Measurements from ENCODE around the gene ANKRD26. TPM values are rescaled to one million over a fixed set of nuclear protein-coding genes. Genes with fewer than 3 reads are reported as not detected.

ANKRD26 gene
- total RNA-seq, 1 experiment from 2014 or later, result 5.2 TPM

GRCh38 chr10:27038168-27038567 is 62.1 kb downstream of the ANKRD26 start:
- no peak for DNase-seq (ENCODE audit: low read depth)
- in situ Hi-C loops (cut with HindIII; ENCODE audit: low pct_unique_long_range_greater_than_20kb, low sequenced_read_pairs), result no loop called here

- no peak for DNase-seq (ENCODE audit: low read depth)
- in situ Hi-C loops (cut with HindIII; ENCODE audit: low pct_unique_long_range_greater_than_20kb, low sequenced_read_pairs), result no loop called here
Measured at GRCh38 chr10:27035163-27035562, 65.1 kb downstream of the ANKRD26 start.

- in situ Hi-C loops (cut with HindIII; ENCODE audit: low pct_unique_long_range_greater_than_20kb, low sequenced_read_pairs), result no loop called here
Measured at GRCh38 chr10:27030060-27030459, 70.2 kb downstream of the ANKRD26 start.

GRCh38 chr10:27022048-27022447 is 78.2 kb downstream of the ANKRD26 start:
- no peak for DNase-seq (ENCODE audit: low read depth)
- in situ Hi-C loops (cut with HindIII; ENCODE audit: low pct_unique_long_range_greater_than_20kb, low sequenced_read_pairs), result no loop called here

More at GRCh38 chr10:27030060-27030459, 70.2 kb downstream of the ANKRD26 start:
- no peak for DNase-seq (ENCODE audit: low read depth)

GRCh38 chr10:27020243-27020642 is 80.1 kb downstream of the ANKRD26 start:
- in situ Hi-C loops (cut with HindIII; ENCODE audit: low pct_unique_long_range_greater_than_20kb, low sequenced_read_pairs), result no loop called here
- DNase-seq (ENCODE audit: low read depth), result no peak

- in situ Hi-C loops (cut with HindIII; ENCODE audit: low pct_unique_long_range_greater_than_20kb, low sequenced_read_pairs), result no loop called here
- DNase-seq (ENCODE audit: low read depth), result no peak
Measured at GRCh38 chr10:27019827-27020226, 80.5 kb downstream of the ANKRD26 start.

- DNase-seq (ENCODE audit: low read depth), result no peak
- in situ Hi-C loops (cut with HindIII; ENCODE audit: low pct_unique_long_range_greater_than_20kb, low sequenced_read_pairs), result no loop called here
Measured at GRCh38 chr10:26997610-26998009, 102.7 kb downstream of the ANKRD26 start.

GRCh38 chr10:26994743-26995142 is 105.6 kb downstream of the ANKRD26 start:
- in situ Hi-C loops (cut with HindIII; ENCODE audit: low pct_unique_long_range_greater_than_20kb, low sequenced_read_pairs), result no loop called here
- DNase-seq (ENCODE audit: low read depth), result no peak

- DNase-seq (ENCODE audit: low read depth), result no peak
- in situ Hi-C loops (cut with HindIII; ENCODE audit: low pct_unique_long_range_greater_than_20kb, low sequenced_read_pairs), result no loop called here
Measured at GRCh38 chr10:26987851-26988250, 112.4 kb downstream of the ANKRD26 start.

- DNase-seq (ENCODE audit: low read depth), result no peak
- in situ Hi-C loops (cut with HindIII; ENCODE audit: low pct_unique_long_range_greater_than_20kb, low sequenced_read_pairs), result no loop called here
Measured at GRCh38 chr10:26983156-26983555, 117.1 kb downstream of the ANKRD26 start.

- DNase-seq (ENCODE audit: low read depth), result no peak
- in situ Hi-C loops (cut with HindIII; ENCODE audit: low pct_unique_long_range_greater_than_20kb, low sequenced_read_pairs), result no loop called here
Measured at GRCh38 chr10:26982058-26982457, 118.2 kb downstream of the ANKRD26 start.

GRCh38 chr10:26981232-26981824 is 119.0 kb downstream of the ANKRD26 start:
- DNase-seq (ENCODE audit: low read depth), result no peak
- in situ Hi-C loops (cut with HindIII; ENCODE audit: low pct_unique_long_range_greater_than_20kb, low sequenced_read_pairs), result no loop called here

- in situ Hi-C loops (cut with HindIII; ENCODE audit: low pct_unique_long_range_greater_than_20kb, low sequenced_read_pairs), result no loop called here
- DNase-seq (ENCODE audit: low read depth), result no peak
Measured at GRCh38 chr10:26978519-26978918, 121.8 kb downstream of the ANKRD26 start.

GRCh38 chr10:26977635-26978034 is 122.7 kb downstream of the ANKRD26 start:
- in situ Hi-C loops (cut with HindIII; ENCODE audit: low pct_unique_long_range_greater_than_20kb, low sequenced_read_pairs), result no loop called here
- DNase-seq (ENCODE audit: low read depth), result no peak

- no peak for DNase-seq (ENCODE audit: low read depth)
- in situ Hi-C loops (cut with HindIII; ENCODE audit: low pct_unique_long_range_greater_than_20kb, low sequenced_read_pairs), result no loop called here
Measured at GRCh38 chr10:26970667-26971066, 129.6 kb downstream of the ANKRD26 start.

- no peak for DNase-seq (ENCODE audit: low read depth)
- in situ Hi-C loops (cut with HindIII; ENCODE audit: low pct_unique_long_range_greater_than_20kb, low sequenced_read_pairs), result no loop called here
Measured at GRCh38 chr10:26969145-26969926, 131.0 kb downstream of the ANKRD26 start.

GRCh38 chr10:26962835-26963234 is 137.5 kb downstream of the ANKRD26 start:
- in situ Hi-C loops (cut with HindIII; ENCODE audit: low pct_unique_long_range_greater_than_20kb, low sequenced_read_pairs), result no loop called here
- no peak for DNase-seq (ENCODE audit: low read depth)

- no peak for DNase-seq (ENCODE audit: low read depth)
- in situ Hi-C loops (cut with HindIII; ENCODE audit: low pct_unique_long_range_greater_than_20kb, low sequenced_read_pairs), result no loop called here
Measured at GRCh38 chr10:26960308-26960707, 140.0 kb downstream of the ANKRD26 start.

GRCh38 chr10:26959841-26960240 is 140.5 kb downstream of the ANKRD26 start:
- in situ Hi-C loops (cut with HindIII; ENCODE audit: low pct_unique_long_range_greater_than_20kb, low sequenced_read_pairs), result no loop called here
- no peak for DNase-seq (ENCODE audit: low read depth)

All from Caki2 (cell line).